HepG2 (cell line): ENCODE data around the gene NAB2. TPM values are rescaled to one million over a fixed set of nuclear protein-coding genes. Genes with fewer than 3 reads are reported as not detected.
A peak's percentile ranks its signal among the peaks of the same experiment; 100 is the strongest.

Experiments
- EHMT2 ChIP-seq: fragments of 200-600 bp; sonication (generic); IDR thresholded peaks from 2 replicates; pipeline ENCODE4 v1.7.0; 2017; ENCODE audit warnings: antibody characterized with exemption, low read depth, low read length, borderline replicate concordance
- MBD4 ChIP-seq: IDR thresholded peaks from 2 replicates; pipeline ENCODE4 v1.6.1; 2012; ENCODE audit warnings: low read length, inconsistent platforms, borderline replicate concordance
- NFATC3 ChIP-seq: sonication (generic); formaldehyde crosslinking; IDR thresholded peaks from 2 replicates; pipeline ENCODE4 v1.5.1; 2020; ENCODE audit warnings: mild to moderate bottlenecking, missing genetic modification reagents
- SATB2 ChIP-seq: sonication (generic); formaldehyde crosslinking; IDR thresholded peaks from 2 replicates; pipeline ENCODE4 v1.5.0; 2020; ENCODE audit warnings: missing genetic modification reagents
- SMARCE1 ChIP-seq: fragments of 450-650 bp; IDR thresholded peaks from 2 replicates; pipeline ENCODE4 v1.6.1; 2017; ENCODE audit warnings: borderline replicate concordance
- TAF1 ChIP-seq: sonication (generic); formaldehyde crosslinking; IDR thresholded peaks from 2 replicates; pipeline ENCODE4 v1.4.0; 2020; ENCODE audit warnings: missing genetic modification reagents
- TRAFD1 ChIP-seq: sonication (generic); formaldehyde crosslinking; IDR thresholded peaks from 2 replicates; pipeline ENCODE4 v1.5.1; 2020; ENCODE audit warnings: missing genetic modification reagents, mild to moderate bottlenecking, borderline replicate concordance
- TSC22D2 ChIP-seq: sonication (generic); formaldehyde crosslinking; IDR thresholded peaks from 2 replicates; pipeline ENCODE4 v1.5.1; 2020; ENCODE audit warnings: missing genetic modification reagents, mild to moderate bottlenecking, borderline replicate concordance
- ZNF253 ChIP-seq: sonication (generic); formaldehyde crosslinking; IDR thresholded peaks from 2 replicates; pipeline ENCODE4 v1.8.0; 2022; ENCODE audit warnings: mild to moderate bottlenecking, missing genetic modification reagents, borderline replicate concordance
- ZNF275 ChIP-seq: sonication (generic); formaldehyde crosslinking; IDR thresholded peaks from 2 replicates; pipeline ENCODE4 v1.8.0; 2022; ENCODE audit warnings: missing genetic modification reagents, mild to moderate bottlenecking, inconsistent platforms, borderline replicate concordance
- ZNF281 ChIP-seq: sonication (generic); formaldehyde crosslinking; IDR thresholded peaks from 2 replicates; pipeline ENCODE4 v1.4.0; 2020; ENCODE audit warnings: missing genetic modification reagents, borderline replicate concordance
- ZNF335 ChIP-seq: sonication (generic); formaldehyde crosslinking; IDR thresholded peaks from 2 replicates; pipeline ENCODE4 v1.4.0; 2020; ENCODE audit warnings: missing genetic modification reagents
- ZNF687 ChIP-seq: sonication (generic); formaldehyde crosslinking; IDR thresholded peaks from 2 replicates; pipeline ENCODE4 v1.5.1; 2020; ENCODE audit warnings: mild to moderate bottlenecking, missing genetic modification reagents, moderate library complexity
- ZNF775 ChIP-seq: sonication (generic); formaldehyde crosslinking; IDR thresholded peaks from 2 replicates; pipeline ENCODE4 v1.4.0; 2020; ENCODE audit warnings: missing genetic modification reagents, mild to moderate bottlenecking, moderate library complexity, borderline replicate concordance
- polyA plus RNA-seq, 8 experiments: library from polyadenylated mRNA; depleted of rRNA in 3 of 8; stranded (reverse) in 7 of 8; unstranded in 1 of 8; fragments of >200 nt; fragmentation: Illumina TruSeq in 4 of 8; extraction: Trizol in 4 of 8; gene quantifications; 2 replicates each; pipeline versions ENCODE4 v1.2.1 to v1.2.3, GENCODE V29; 2011 to 2016; ENCODE audit warnings: low read depth in 4 of 8, missing spikeins in 1 of 8, mixed read lengths in 1 of 8; ENCODE audit not compliant: insufficient read depth in 1 of 8
- total RNA-seq, 5 experiments: library from RNA; depleted of rRNA; stranded (reverse); fragments of >200 nt; fragmentation: Illumina TruSeq; extraction: Trizol; gene quantifications; 2 replicates each; pipeline ENCODE4 v1.2.3, GENCODE V29; 2016; ENCODE audit warnings: low read depth in 1 of 5

Gene NAB2
- total and polyA plus RNA-seq, 2 of the 13 experiments (the other 11 are each of a cell fraction or from before 2014, with no cell fraction given): 11.7 to 12.9 TPM

- TF ChIP-seq ZNF275 (CRISPR knock-in tag): no peak
- 0 out of 2 replicates have a peak, but pooled peaks have one; percentile 21 for TF ChIP-seq TSC22D2 (CRISPR knock-in tag)
- no peak for TF ChIP-seq ZNF775
- peak; percentile 58; the same call in 1 of the 2 replicates for TF ChIP-seq ZNF281 (CRISPR knock-in tag)
- peak; percentile 32; the same call in 1 of the 2 replicates for TF ChIP-seq TAF1 (CRISPR knock-in tag)
- no peak for TF ChIP-seq SMARCE1
- TF ChIP-seq TRAFD1 (CRISPR knock-in tag): no peak
- no peak for TF ChIP-seq ZNF253 (CRISPR knock-in tag)
- no peak for TF ChIP-seq SATB2 (CRISPR knock-in tag)
- no peak for TF ChIP-seq MBD4
- no peak for TF ChIP-seq EHMT2
- TF ChIP-seq NFATC3: no peak
- 0 out of 2 replicates have a peak, but pooled peaks have one; percentile 30 for TF ChIP-seq ZNF335
- TF ChIP-seq ZNF687 (CRISPR knock-in tag): peak; percentile 48
Observed at GRCh38 chr12:57089271-57090245, 644 bp downstream of the NAB2 start (continued).
